Stimulated activated naive CD4-positive, alpha-beta T cell treated with Interleukin-2 at 50 U/mL for 16 hours (primary cell): Measurements from ENCODE around the gene PPTC7.
A peak's percentile ranks its signal among the peaks of the same experiment; 100 is the strongest.
"Not testable (repeated sequence)": the region's sequence is repeated elsewhere in the genome, so short reads cannot be mapped to it uniquely, and the experiment has no call there.

Experiments used
- DNase-seq: peaks from one replicate; lab custom pipeline; 2025; lab: John Stamatoyannopoulos, UW

The PPTC7 gene

GRCh38 chr12:110583137-110584059 is at the start of gene PPTC7:
Gene PPTC7, minus strand, starts transcription at chr12:110583318. Its CDS starts 287 bp downstream, at chr12:110583031.
- peak; percentile 96 for DNase-seq

- DNase-seq: no peak
Measured at GRCh38 chr12:110627500-110628195, 44.5 kb upstream of the PPTC7 start.

GRCh38 chr12:110622582-110622981 is 39.5 kb upstream of the PPTC7 start:
- no peak for DNase-seq

- peak; percentile 17 for DNase-seq
Measured at GRCh38 chr12:110619534-110619953, 36.4 kb upstream of the PPTC7 start.

- no peak for DNase-seq
Measured at GRCh38 chr12:110616471-110617115, 33.5 kb upstream of the PPTC7 start.

- no peak for DNase-seq
Measured at GRCh38 chr12:110615171-110615570, 32.1 kb upstream of the PPTC7 start.

GRCh38 chr12:110613771-110614684 is 30.9 kb upstream of the PPTC7 start, which contains the start of gene TCTN1:
Gene TCTN1, plus strand, starts transcription at chr12:110614129. Its CDS starts 54 bp downstream, at chr12:110614183.
- DNase-seq: peak; percentile 97

GRCh38 chr12:110613071-110613770 is 30.1 kb upstream of the PPTC7 start:
- DNase-seq: no peak

GRCh38 chr12:110606253-110606611 is 23.1 kb upstream of the PPTC7 start:
- DNase-seq: no peak

GRCh38 chr12:110602085-110602814 is 19.1 kb upstream of the PPTC7 start:
- peak; percentile 10 for DNase-seq

GRCh38 chr12:110600254-110600653 is 17.1 kb upstream of the PPTC7 start:
- DNase-seq: no peak

GRCh38 chr12:110599334-110599733 is 16.2 kb upstream of the PPTC7 start:
- DNase-seq: no peak

GRCh38 chr12:110597885-110598284 is 14.8 kb upstream of the PPTC7 start:
- DNase-seq: no peak

- not testable (repeated sequence) for DNase-seq
Measured at GRCh38 chr12:110592919-110593318, 9.8 kb upstream of the PPTC7 start.

- DNase-seq: no peak
Measured at GRCh38 chr12:110592078-110592477, 9.0 kb upstream of the PPTC7 start.

- DNase-seq: no peak
Measured at GRCh38 chr12:110591451-110592051, 8.4 kb upstream of the PPTC7 start.

GRCh38 chr12:110590806-110591326 is 7.7 kb upstream of the PPTC7 start:
- no peak for DNase-seq

GRCh38 chr12:110590059-110590458 is 6.9 kb upstream of the PPTC7 start:
- DNase-seq: no peak

GRCh38 chr12:110587102-110587501 is 4.0 kb upstream of the PPTC7 start:
- not testable (repeated sequence) for DNase-seq
